Neural cell (in vitro differentiated cells): ENCODE measurements around the gene SYT5. TPM values are rescaled to one million over a fixed set of nuclear protein-coding genes. Genes with fewer than 3 reads are reported as not detected.
"Not testable (repeated sequence)": the region's sequence is repeated elsewhere in the genome, so short reads cannot be mapped to it uniquely, and the experiment has no call there.

Source experiments
- H2AFZ ChIP-seq: fragments of 200-600, 300-800 bp; sonication (generic), shearing (Covaris generic); 2 replicates; pipeline ENCODE4 v1.6.0; 2014; ENCODE audit warnings: low read depth, mild to moderate bottlenecking, antibody characterized with exemption, low read length, moderate library complexity
- H3F3A ChIP-seq: fragments of 200-600 bp; shearing (Covaris generic); 2 replicates; pipeline ENCODE4 v1.6.1; 2016; ENCODE audit warnings: mild to moderate bottlenecking, moderate library complexity, mixed read lengths, antibody characterized with exemption, low read length; ENCODE audit not compliant: insufficient read depth, poor library complexity, severe bottlenecking
- H3K27ac ChIP-seq: fragments of 200-600, 300-800 bp; sonication (generic), shearing (Covaris generic); 2 replicates; pipeline ENCODE4 v1.5.1; 2014; ENCODE audit warnings: mild to moderate bottlenecking, low read length, moderate library complexity
- H3K27me3 ChIP-seq: fragments of 300-800, 200-600 bp; sonication (generic), shearing (Covaris generic); 2 replicates; pipeline ENCODE4 v1.6.0; 2014; ENCODE audit warnings: mild to moderate bottlenecking, low read depth, low read length, moderate library complexity; ENCODE audit not compliant: insufficient read depth
- H3K36me3 ChIP-seq: fragments of 300-800, 200-600 bp; sonication (generic), shearing (Covaris generic); 2 replicates; pipeline ENCODE4 v1.5.1; 2014; ENCODE audit warnings: mild to moderate bottlenecking, antibody characterized with exemption, low read length, moderate library complexity; ENCODE audit not compliant: insufficient read depth
- H3K4me2 ChIP-seq: fragments of 300-800, 200-600 bp; sonication (generic), shearing (Covaris generic); 2 replicates; pipeline ENCODE4 v1.6.0; 2014; ENCODE audit warnings: mild to moderate bottlenecking, low read length
- H3K4me3 ChIP-seq: fragments of 300-800, 200-600 bp; sonication (generic), shearing (Covaris generic); 2 replicates; pipeline ENCODE4 v1.5.1; 2014; ENCODE audit warnings: mild to moderate bottlenecking, low read length, moderate library complexity
- H3K79me2 ChIP-seq: fragments of 200-600 bp; shearing (Covaris generic); replicated peaks from 2 replicates; pipeline ENCODE4 v1.6.0; 2014; ENCODE audit warnings: mild to moderate bottlenecking, low read length, moderate library complexity; ENCODE audit not compliant: insufficient read depth
- H3K9ac ChIP-seq: fragments of 300-800, 200-600 bp; sonication (generic), shearing (Covaris generic); 2 replicates; pipeline ENCODE4 v1.6.1; 2016; ENCODE audit warnings: mild to moderate bottlenecking, low read length, mixed read lengths
- H3K9me2 ChIP-seq: fragments of 200-600 bp; shearing (Covaris generic); 2 replicates; pipeline ENCODE4 v1.6.1; 2016; ENCODE audit warnings: mild to moderate bottlenecking, low read length, mixed read lengths; ENCODE audit not compliant: insufficient read depth
- H3K9me3 ChIP-seq: fragments of 200-600, 300-800 bp; sonication (generic), shearing (Covaris generic); 2 replicates; pipeline ENCODE4 v1.6.1; 2016; ENCODE audit warnings: mild to moderate bottlenecking, mixed run types, low read length, moderate library complexity, mixed read lengths
- H4K20me1 ChIP-seq: fragments of 200-600 bp; shearing (Covaris generic); 2 replicates; pipeline ENCODE4 v1.6.1; 2016; ENCODE audit warnings: mild to moderate bottlenecking, mixed run types; ENCODE audit not compliant: insufficient read depth
- EP300 ChIP-seq: fragments of 450-650 bp; conservative IDR thresholded peaks from 2 replicates; pipeline ENCODE4 v1.6.1; 2014; ENCODE audit warnings: antibody characterized with exemption, mild to moderate bottlenecking, moderate library complexity; ENCODE audit not compliant: poor library complexity, severe bottlenecking
- EZH2 ChIP-seq: fragments of 200-600, 300-800 bp; shearing (Covaris generic), sonication (generic); IDR thresholded peaks from 2 replicates; pipeline ENCODE4 v1.6.1; 2014; ENCODE audit warnings: antibody characterized with exemption, low read length, borderline replicate concordance, mild to moderate bottlenecking; ENCODE audit not compliant: insufficient read depth, poor library complexity, severe bottlenecking
- MXI1 ChIP-seq: fragments of 450-650 bp; conservative IDR thresholded peaks from 2 replicates; pipeline ENCODE4 v1.6.1; 2014; ENCODE audit warnings: antibody characterized with exemption, mild to moderate bottlenecking; ENCODE audit not compliant: poor library complexity, severe bottlenecking
- POLR2AphosphoS5 ChIP-seq: IDR thresholded peaks from 2 replicates; pipeline ENCODE4 v1.6.1; 2012
- RAD21 ChIP-seq: fragments of 450-650 bp; conservative IDR thresholded peaks from 2 replicates; pipeline ENCODE4 v1.6.1; 2014; ENCODE audit warnings: antibody characterized with exemption, mild to moderate bottlenecking, moderate library complexity
- SMC3 ChIP-seq: fragments of 450-650 bp; conservative IDR thresholded peaks from 2 replicates; pipeline ENCODE4 v1.6.1; 2014; ENCODE audit warnings: antibody characterized with exemption, mild to moderate bottlenecking, moderate library complexity; ENCODE audit not compliant: poor library complexity
- TAF1 ChIP-seq: IDR thresholded peaks from 2 replicates; pipeline ENCODE4 v1.6.1; 2012; ENCODE audit warnings: low read depth
- polyA plus RNA-seq: library from polyadenylated mRNA; depleted of rRNA; stranded (reverse); fragments of >200 nt; gene quantifications from 2 replicates; pipeline ENCODE4 v1.2.3, GENCODE V29; 2014
- TF ChIP-seq, protein P1 (sequence below): fragments of 450-650 bp; IDR thresholded peaks from 2 replicates; pipeline ENCODE4 v1.5.1; 2014; ENCODE audit warnings: antibody characterized with exemption, mild to moderate bottlenecking, moderate library complexity; ENCODE audit not compliant: poor library complexity, severe bottlenecking
- TF ChIP-seq, protein P2 (sequence below): IDR thresholded peaks from 2 replicates; pipeline ENCODE4 v1.6.1; 2012; ENCODE audit warnings: borderline replicate concordance

The SYT5 gene
- polyA plus RNA-seq, 1 donor from 2014 or later, result 237 TPM

DNA sequence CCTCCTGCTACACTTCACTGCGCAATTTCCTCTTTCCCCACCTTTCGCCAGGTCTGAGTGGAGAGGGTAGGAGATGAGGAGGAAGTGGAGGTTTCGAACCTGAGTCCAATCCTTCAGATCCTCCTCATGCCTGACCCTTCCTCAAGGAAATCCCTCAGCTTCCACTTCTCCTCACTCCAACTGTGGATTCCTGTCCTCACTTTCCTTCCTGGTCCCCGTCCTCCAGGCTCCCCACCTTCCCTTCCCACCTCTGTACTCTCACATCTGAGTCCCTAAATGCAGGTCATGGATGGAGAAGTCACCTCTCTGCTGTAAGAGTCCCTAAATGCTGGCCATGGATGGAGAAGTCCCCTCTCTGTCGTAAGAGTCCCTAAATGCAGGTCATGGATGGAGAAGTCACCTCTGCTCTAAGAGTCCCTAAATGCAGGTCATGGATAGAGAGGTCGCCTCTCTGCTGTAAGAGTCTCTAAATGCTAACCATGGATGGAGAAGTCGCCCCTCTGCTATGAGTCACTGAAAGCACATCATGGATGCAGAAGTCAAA, 45.4 kb upstream of the SYT5 start:
- Histone ChIP-seq H3K79me2 (no peaks in the 10 kb centered on the region), H3K4me3 (no peak overlapping the region), H3K9me2 (no peaks in the 10 kb centered on the region), H3K9ac (no peak overlapping the region), H3K27ac (no peak overlapping the region), H4K20me1 (no peaks in the 10 kb centered on the region), H3K9me3 (no peaks in the 10 kb centered on the region), H3K36me3 (no peaks in the 10 kb centered on the region), H3K27me3 (no peaks in the 10 kb centered on the region), H3K4me2 (no peak overlapping the region), H2AFZ (no peak overlapping the region), H3F3A (no peaks in the 10 kb centered on the region)
- TF ChIP-seq, protein P1, sequence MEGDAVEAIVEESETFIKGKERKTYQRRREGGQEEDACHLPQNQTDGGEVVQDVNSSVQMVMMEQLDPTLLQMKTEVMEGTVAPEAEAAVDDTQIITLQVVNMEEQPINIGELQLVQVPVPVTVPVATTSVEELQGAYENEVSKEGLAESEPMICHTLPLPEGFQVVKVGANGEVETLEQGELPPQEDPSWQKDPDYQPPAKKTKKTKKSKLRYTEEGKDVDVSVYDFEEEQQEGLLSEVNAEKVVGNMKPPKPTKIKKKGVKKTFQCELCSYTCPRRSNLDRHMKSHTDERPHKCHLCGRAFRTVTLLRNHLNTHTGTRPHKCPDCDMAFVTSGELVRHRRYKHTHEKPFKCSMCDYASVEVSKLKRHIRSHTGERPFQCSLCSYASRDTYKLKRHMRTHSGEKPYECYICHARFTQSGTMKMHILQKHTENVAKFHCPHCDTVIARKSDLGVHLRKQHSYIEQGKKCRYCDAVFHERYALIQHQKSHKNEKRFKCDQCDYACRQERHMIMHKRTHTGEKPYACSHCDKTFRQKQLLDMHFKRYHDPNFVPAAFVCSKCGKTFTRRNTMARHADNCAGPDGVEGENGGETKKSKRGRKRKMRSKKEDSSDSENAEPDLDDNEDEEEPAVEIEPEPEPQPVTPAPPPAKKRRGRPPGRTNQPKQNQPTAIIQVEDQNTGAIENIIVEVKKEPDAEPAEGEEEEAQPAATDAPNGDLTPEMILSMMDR, result no peak
- TF ChIP-seq EP300 (no peak), POLR2AphosphoS5 (no peak), RAD21 (no peak), MXI1 (no peak), EZH2 (no peak), SMC3 (no peak), TAF1 (no peak)
- TF ChIP-seq, protein P2, sequence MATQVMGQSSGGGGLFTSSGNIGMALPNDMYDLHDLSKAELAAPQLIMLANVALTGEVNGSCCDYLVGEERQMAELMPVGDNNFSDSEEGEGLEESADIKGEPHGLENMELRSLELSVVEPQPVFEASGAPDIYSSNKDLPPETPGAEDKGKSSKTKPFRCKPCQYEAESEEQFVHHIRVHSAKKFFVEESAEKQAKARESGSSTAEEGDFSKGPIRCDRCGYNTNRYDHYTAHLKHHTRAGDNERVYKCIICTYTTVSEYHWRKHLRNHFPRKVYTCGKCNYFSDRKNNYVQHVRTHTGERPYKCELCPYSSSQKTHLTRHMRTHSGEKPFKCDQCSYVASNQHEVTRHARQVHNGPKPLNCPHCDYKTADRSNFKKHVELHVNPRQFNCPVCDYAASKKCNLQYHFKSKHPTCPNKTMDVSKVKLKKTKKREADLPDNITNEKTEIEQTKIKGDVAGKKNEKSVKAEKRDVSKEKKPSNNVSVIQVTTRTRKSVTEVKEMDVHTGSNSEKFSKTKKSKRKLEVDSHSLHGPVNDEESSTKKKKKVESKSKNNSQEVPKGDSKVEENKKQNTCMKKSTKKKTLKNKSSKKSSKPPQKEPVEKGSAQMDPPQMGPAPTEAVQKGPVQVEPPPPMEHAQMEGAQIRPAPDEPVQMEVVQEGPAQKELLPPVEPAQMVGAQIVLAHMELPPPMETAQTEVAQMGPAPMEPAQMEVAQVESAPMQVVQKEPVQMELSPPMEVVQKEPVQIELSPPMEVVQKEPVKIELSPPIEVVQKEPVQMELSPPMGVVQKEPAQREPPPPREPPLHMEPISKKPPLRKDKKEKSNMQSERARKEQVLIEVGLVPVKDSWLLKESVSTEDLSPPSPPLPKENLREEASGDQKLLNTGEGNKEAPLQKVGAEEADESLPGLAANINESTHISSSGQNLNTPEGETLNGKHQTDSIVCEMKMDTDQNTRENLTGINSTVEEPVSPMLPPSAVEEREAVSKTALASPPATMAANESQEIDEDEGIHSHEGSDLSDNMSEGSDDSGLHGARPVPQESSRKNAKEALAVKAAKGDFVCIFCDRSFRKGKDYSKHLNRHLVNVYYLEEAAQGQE, result no peak

- H3K9me2 ChIP-seq, H3K27ac ChIP-seq, H3F3A ChIP-seq, H3K27me3 ChIP-seq, H2AFZ ChIP-seq, H3K4me3 ChIP-seq, H4K20me1 ChIP-seq, H3K36me3 ChIP-seq, H3K9me3 ChIP-seq, H3K79me2 ChIP-seq, H3K4me2 ChIP-seq, H3K9ac ChIP-seq: not testable (repeated sequence)
Measured at GRCh38 chr19:55224679-55225414, 44.8 kb upstream of the SYT5 start.
